ENCODE measurements around the gene PRDX1.

DNA sequence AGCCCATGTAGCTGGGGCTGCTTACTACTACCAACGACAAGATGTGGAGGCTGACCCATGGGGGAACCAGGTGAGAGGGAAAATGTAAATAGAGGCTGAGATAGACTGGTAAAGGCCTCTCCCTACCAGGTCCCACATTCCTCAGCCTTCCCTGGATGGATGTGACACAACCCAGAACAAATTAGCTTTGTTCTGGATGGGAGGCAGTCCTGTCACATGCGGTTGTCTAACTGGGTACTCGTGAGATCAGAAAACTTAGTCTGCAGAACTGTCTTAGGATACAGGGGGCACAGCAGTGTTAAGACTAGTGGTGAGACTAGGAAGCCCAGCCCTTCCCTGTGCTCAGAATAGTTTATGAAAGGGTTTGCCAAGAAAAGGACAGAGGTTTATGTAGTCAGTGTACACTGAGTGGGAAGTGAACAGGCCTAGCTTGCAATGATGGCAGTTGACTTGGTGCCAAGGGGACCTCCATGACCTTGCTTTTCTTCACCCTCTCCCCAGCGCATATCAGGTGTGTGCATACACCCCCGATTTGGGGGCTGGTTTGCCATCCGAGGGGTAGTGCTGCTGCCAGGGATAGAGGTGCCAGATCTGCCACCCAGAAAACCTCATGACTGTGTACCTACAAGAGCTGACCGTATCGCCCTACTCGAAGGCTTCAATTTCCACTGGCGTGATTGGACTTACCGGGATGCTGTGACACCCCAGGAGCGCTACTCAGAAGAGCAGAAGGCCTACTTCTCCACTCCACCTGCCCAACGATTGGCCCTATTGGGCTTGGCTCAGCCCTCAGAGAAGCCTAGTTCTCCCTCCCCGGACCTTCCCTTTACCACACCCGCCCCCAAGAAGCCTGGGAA lies 13.2 kb downstream of the PRDX1 start:
- TF ChIP-seq, protein P1, sequence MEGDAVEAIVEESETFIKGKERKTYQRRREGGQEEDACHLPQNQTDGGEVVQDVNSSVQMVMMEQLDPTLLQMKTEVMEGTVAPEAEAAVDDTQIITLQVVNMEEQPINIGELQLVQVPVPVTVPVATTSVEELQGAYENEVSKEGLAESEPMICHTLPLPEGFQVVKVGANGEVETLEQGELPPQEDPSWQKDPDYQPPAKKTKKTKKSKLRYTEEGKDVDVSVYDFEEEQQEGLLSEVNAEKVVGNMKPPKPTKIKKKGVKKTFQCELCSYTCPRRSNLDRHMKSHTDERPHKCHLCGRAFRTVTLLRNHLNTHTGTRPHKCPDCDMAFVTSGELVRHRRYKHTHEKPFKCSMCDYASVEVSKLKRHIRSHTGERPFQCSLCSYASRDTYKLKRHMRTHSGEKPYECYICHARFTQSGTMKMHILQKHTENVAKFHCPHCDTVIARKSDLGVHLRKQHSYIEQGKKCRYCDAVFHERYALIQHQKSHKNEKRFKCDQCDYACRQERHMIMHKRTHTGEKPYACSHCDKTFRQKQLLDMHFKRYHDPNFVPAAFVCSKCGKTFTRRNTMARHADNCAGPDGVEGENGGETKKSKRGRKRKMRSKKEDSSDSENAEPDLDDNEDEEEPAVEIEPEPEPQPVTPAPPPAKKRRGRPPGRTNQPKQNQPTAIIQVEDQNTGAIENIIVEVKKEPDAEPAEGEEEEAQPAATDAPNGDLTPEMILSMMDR (IDR thresholded peaks at IDR 0.05; ENCODE audit: low read depth, low read length, poor library complexity, severe bottlenecking): no peak
- no peak for TF ChIP-seq EZH2phosphoT487 (IDR thresholded peaks at IDR 0.05; ENCODE audit: borderline replicate concordance, low read length)
